HEK293 (cell line): Measurements from ENCODE around the gene CCDC40.

Experiments
- BCL11B ChIP-seq: fragments of 450-650 bp; formaldehyde crosslinking; IDR thresholded peaks from 2 replicates; pipeline ENCODE4 v1.5.1; 2016; ENCODE audit warnings: low read depth, missing biosample characterization, missing genetic modification characterization
- GFI1B ChIP-seq: fragments of 450-650 bp; formaldehyde crosslinking; IDR thresholded peaks from 2 replicates; pipeline ENCODE4 v1.5.1; 2016; ENCODE audit warnings: missing biosample characterization, missing genetic modification characterization
- GLI4 ChIP-seq: fragments of 450-650 bp; formaldehyde crosslinking; IDR thresholded peaks from 2 replicates; pipeline ENCODE4 v1.5.1; 2016; ENCODE audit warnings: missing biosample characterization, missing genetic modification characterization
- HOXC10 ChIP-seq: sonication (generic); formaldehyde crosslinking; IDR thresholded peaks from 2 replicates; pipeline ENCODE4 v1.8.1; 2023; ENCODE audit warnings: mild to moderate bottlenecking, missing genetic modification reagents
- KLF7 ChIP-seq: fragments of 450-650 bp; formaldehyde crosslinking; IDR thresholded peaks from 2 replicates; pipeline ENCODE4 v1.5.1; 2016; ENCODE audit warnings: missing biosample characterization, missing genetic modification characterization, borderline replicate concordance
- MZF1 ChIP-seq: fragments of 450-650 bp; formaldehyde crosslinking; IDR thresholded peaks from 2 replicates; pipeline ENCODE4 v1.5.1; 2017; ENCODE audit warnings: missing biosample characterization, missing genetic modification characterization, borderline replicate concordance
- RBAK ChIP-seq: fragments of 450-650 bp; formaldehyde crosslinking; IDR thresholded peaks from 2 replicates; pipeline ENCODE4 v1.5.1; 2016; ENCODE audit warnings: missing biosample characterization, missing genetic modification characterization
- REPIN1 ChIP-seq: fragments of 450-650 bp; formaldehyde crosslinking; IDR thresholded peaks from 2 replicates; pipeline ENCODE4 v1.5.1; 2017; ENCODE audit warnings: missing biosample characterization, missing genetic modification characterization, low read depth
- WT1 ChIP-seq: fragments of 450-650 bp; formaldehyde crosslinking; IDR thresholded peaks from 2 replicates; pipeline ENCODE4 v1.5.1; 2016; ENCODE audit warnings: missing biosample characterization, missing genetic modification characterization
- ZBTB1 ChIP-seq: fragments of 450-650 bp; formaldehyde crosslinking; IDR thresholded peaks from 2 replicates; pipeline ENCODE4 v1.5.1; 2016; ENCODE audit warnings: missing biosample characterization, missing genetic modification characterization
- ZBTB8A ChIP-seq: fragments of 450-650 bp; formaldehyde crosslinking; IDR thresholded peaks from 2 replicates; pipeline ENCODE4 v1.5.1; 2016; ENCODE audit warnings: missing biosample characterization, missing genetic modification characterization
- ZNF132 ChIP-seq: fragments of 450-650 bp; formaldehyde crosslinking; IDR thresholded peaks from 2 replicates; pipeline ENCODE4 v1.5.1; 2017; ENCODE audit warnings: missing biosample characterization, missing genetic modification characterization, borderline replicate concordance
- ZNF140 ChIP-seq: fragments of 450-650 bp; formaldehyde crosslinking; IDR thresholded peaks from 2 replicates; pipeline ENCODE4 v1.5.1; 2016; ENCODE audit warnings: missing biosample characterization, missing genetic modification characterization
- ZNF155 ChIP-seq: fragments of 450-650 bp; formaldehyde crosslinking; IDR thresholded peaks from 2 replicates; pipeline ENCODE4 v1.5.1; 2016; ENCODE audit warnings: missing biosample characterization, missing genetic modification characterization
- ZNF211 ChIP-seq: fragments of 450-650 bp; formaldehyde crosslinking; IDR thresholded peaks from 2 replicates; pipeline ENCODE4 v1.5.1; 2016; ENCODE audit warnings: low read depth, missing biosample characterization, missing genetic modification characterization
- ZNF23 ChIP-seq: fragments of 450-650 bp; formaldehyde crosslinking; IDR thresholded peaks from 2 replicates; pipeline ENCODE4 v1.5.1; 2016; ENCODE audit warnings: missing biosample characterization, missing genetic modification characterization, borderline replicate concordance
- ZNF239 ChIP-seq: fragments of 450-650 bp; formaldehyde crosslinking; IDR thresholded peaks from 2 replicates; pipeline ENCODE4 v1.5.1; 2016; ENCODE audit warnings: missing biosample characterization, missing genetic modification characterization
- ZNF324 ChIP-seq: fragments of 450-650 bp; formaldehyde crosslinking; IDR thresholded peaks from 2 replicates; pipeline ENCODE4 v1.5.1; 2016; ENCODE audit warnings: missing biosample characterization, missing genetic modification characterization
- ZNF366 ChIP-seq: fragments of 450-650 bp; formaldehyde crosslinking; conservative IDR thresholded peaks from 2 replicates; pipeline ENCODE4 v1.5.1; 2016; ENCODE audit warnings: missing biosample characterization, missing genetic modification characterization
- ZNF394 ChIP-seq: fragments of 450-650 bp; formaldehyde crosslinking; IDR thresholded peaks from 2 replicates; pipeline ENCODE4 v1.5.1; 2016; ENCODE audit warnings: missing biosample characterization, missing genetic modification characterization, mild to moderate bottlenecking, moderate library complexity, borderline replicate concordance
- ZNF548 ChIP-seq: fragments of 450-650 bp; formaldehyde crosslinking; IDR thresholded peaks from 2 replicates; pipeline ENCODE4 v1.5.1; 2016; ENCODE audit warnings: missing biosample characterization, missing genetic modification characterization
- ZNF555 ChIP-seq: fragments of 450-650 bp; formaldehyde crosslinking; conservative IDR thresholded peaks from 2 replicates; pipeline ENCODE4 v1.5.1; 2017; ENCODE audit warnings: missing biosample characterization, mild to moderate bottlenecking, missing genetic modification characterization, inconsistent platforms
- ZNF610 ChIP-seq: fragments of 450-650 bp; formaldehyde crosslinking; IDR thresholded peaks from 2 replicates; pipeline ENCODE4 v1.5.1; 2016; ENCODE audit warnings: missing biosample characterization, missing genetic modification characterization, borderline replicate concordance
- ZNF624 ChIP-seq: fragments of 450-650 bp; formaldehyde crosslinking; IDR thresholded peaks from 2 replicates; pipeline ENCODE4 v1.5.1; 2017; ENCODE audit warnings: missing biosample characterization, missing genetic modification characterization
- ZNF626 ChIP-seq: fragments of 450-650 bp; sonication (Bioruptor Pico); formaldehyde crosslinking; IDR thresholded peaks from 2 replicates; pipeline ENCODE4 v1.5.1; 2018; ENCODE audit warnings: missing biosample characterization, missing genetic modification characterization, inconsistent platforms
- ZNF660 ChIP-seq: fragments of 450-650 bp; IDR thresholded peaks from 2 replicates; pipeline ENCODE4 v1.5.1; 2018; ENCODE audit warnings: missing biosample characterization, mild to moderate bottlenecking, missing genetic modification characterization
- ZNF837 ChIP-seq: fragments of 450-650 bp; formaldehyde crosslinking; IDR thresholded peaks from 2 replicates; pipeline ENCODE4 v1.5.1; 2016; ENCODE audit warnings: missing biosample characterization, missing genetic modification characterization
- TF ChIP-seq, protein P1 (sequence below): fragments of 450-650 bp; formaldehyde crosslinking; IDR thresholded peaks from 2 replicates; pipeline ENCODE4 v1.5.1; 2016; ENCODE audit warnings: missing biosample characterization, missing genetic modification characterization
- TF ChIP-seq, protein P2 (sequence below): IDR thresholded peaks from 2 replicates; pipeline ENCODE4 v1.6.1; 2011; ENCODE audit warnings: mild to moderate bottlenecking, low read depth, low read length, borderline replicate concordance
- TF ChIP-seq, protein P3 (sequence below): sonication (generic); formaldehyde crosslinking; IDR thresholded peaks from 2 replicates; pipeline ENCODE4 v1.8.1; 2022; ENCODE audit warnings: mild to moderate bottlenecking, moderate library complexity, missing genetic modification reagents
- TF ChIP-seq, protein P4 (sequence below): fragments of 450-650 bp; formaldehyde crosslinking; IDR thresholded peaks from 2 replicates; pipeline ENCODE4 v1.5.1; 2017; ENCODE audit warnings: missing biosample characterization, missing genetic modification characterization

Gene CCDC40

DNA sequence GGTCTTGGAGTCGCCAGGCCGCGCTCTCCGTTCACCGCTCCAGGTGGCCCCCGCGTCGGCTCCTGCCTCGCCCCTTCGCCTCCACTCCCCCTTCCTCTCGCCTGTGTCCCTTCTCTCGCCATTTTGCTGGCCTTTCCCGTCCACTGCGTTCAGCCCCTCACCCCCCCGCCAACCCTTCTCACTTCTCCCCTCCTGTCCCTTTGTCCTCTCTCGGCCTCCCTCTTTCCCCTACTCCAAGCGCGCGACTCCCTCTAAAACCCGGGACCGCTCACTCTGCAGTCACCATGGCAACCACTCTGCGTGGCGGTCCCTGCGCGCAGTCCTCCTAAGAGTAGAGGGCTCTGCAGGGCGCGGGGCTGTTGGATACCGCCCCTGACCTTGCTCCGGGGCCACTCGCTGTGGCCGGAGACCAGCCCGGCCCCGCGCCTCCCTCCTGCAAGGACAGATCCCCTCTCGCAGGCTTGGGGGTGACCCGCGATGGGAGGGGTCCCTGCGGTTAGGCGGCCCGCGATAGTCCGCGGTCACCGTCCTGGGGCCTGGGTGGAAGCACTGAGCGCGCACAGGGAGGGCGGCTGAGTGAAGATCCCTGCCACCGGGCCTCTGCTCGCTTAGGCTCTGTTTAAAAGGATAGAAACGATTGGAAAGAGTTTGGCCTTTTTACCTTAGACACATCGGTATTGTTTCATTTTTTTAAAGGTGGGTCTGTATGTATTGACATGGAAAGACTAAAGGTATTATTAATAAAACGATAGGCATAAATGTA lies 454 bp downstream of the CCDC40 start (continued):
- TF ChIP-seq, protein P1, sequence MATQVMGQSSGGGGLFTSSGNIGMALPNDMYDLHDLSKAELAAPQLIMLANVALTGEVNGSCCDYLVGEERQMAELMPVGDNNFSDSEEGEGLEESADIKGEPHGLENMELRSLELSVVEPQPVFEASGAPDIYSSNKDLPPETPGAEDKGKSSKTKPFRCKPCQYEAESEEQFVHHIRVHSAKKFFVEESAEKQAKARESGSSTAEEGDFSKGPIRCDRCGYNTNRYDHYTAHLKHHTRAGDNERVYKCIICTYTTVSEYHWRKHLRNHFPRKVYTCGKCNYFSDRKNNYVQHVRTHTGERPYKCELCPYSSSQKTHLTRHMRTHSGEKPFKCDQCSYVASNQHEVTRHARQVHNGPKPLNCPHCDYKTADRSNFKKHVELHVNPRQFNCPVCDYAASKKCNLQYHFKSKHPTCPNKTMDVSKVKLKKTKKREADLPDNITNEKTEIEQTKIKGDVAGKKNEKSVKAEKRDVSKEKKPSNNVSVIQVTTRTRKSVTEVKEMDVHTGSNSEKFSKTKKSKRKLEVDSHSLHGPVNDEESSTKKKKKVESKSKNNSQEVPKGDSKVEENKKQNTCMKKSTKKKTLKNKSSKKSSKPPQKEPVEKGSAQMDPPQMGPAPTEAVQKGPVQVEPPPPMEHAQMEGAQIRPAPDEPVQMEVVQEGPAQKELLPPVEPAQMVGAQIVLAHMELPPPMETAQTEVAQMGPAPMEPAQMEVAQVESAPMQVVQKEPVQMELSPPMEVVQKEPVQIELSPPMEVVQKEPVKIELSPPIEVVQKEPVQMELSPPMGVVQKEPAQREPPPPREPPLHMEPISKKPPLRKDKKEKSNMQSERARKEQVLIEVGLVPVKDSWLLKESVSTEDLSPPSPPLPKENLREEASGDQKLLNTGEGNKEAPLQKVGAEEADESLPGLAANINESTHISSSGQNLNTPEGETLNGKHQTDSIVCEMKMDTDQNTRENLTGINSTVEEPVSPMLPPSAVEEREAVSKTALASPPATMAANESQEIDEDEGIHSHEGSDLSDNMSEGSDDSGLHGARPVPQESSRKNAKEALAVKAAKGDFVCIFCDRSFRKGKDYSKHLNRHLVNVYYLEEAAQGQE (tag by site-specific recombination) = peak; percentile 32; the same call in 1 of the 2 replicates
- no peak for TF ChIP-seq ZNF660 (tag by site-specific recombination)
- TF ChIP-seq WT1 (tag by site-specific recombination) = peak; percentile 28; the same call in 1 of the 2 replicates
- TF ChIP-seq ZNF555 (tag by site-specific recombination) = no peak
- TF ChIP-seq ZNF366 = peak; percentile 67
- no peak for TF ChIP-seq BCL11B
- TF ChIP-seq ZNF239 = no peak
- TF ChIP-seq, protein P2, sequence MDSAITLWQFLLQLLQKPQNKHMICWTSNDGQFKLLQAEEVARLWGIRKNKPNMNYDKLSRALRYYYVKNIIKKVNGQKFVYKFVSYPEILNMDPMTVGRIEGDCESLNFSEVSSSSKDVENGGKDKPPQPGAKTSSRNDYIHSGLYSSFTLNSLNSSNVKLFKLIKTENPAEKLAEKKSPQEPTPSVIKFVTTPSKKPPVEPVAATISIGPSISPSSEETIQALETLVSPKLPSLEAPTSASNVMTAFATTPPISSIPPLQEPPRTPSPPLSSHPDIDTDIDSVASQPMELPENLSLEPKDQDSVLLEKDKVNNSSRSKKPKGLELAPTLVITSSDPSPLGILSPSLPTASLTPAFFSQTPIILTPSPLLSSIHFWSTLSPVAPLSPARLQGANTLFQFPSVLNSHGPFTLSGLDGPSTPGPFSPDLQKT = no peak
- TF ChIP-seq, protein P3, sequence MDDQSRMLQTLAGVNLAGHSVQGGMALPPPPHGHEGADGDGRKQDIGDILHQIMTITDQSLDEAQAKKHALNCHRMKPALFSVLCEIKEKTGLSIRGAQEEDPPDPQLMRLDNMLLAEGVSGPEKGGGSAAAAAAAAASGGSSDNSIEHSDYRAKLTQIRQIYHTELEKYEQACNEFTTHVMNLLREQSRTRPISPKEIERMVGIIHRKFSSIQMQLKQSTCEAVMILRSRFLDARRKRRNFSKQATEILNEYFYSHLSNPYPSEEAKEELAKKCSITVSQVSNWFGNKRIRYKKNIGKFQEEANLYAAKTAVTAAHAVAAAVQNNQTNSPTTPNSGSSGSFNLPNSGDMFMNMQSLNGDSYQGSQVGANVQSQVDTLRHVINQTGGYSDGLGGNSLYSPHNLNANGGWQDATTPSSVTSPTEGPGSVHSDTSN (CRISPR knock-in tag) = no peak
- no peak for TF ChIP-seq REPIN1
- no peak for TF ChIP-seq ZBTB1 (tag by site-specific recombination)
- TF ChIP-seq ZNF624 (tag by site-specific recombination) = no peak
- TF ChIP-seq ZNF140 = no peak
- TF ChIP-seq, protein P4, sequence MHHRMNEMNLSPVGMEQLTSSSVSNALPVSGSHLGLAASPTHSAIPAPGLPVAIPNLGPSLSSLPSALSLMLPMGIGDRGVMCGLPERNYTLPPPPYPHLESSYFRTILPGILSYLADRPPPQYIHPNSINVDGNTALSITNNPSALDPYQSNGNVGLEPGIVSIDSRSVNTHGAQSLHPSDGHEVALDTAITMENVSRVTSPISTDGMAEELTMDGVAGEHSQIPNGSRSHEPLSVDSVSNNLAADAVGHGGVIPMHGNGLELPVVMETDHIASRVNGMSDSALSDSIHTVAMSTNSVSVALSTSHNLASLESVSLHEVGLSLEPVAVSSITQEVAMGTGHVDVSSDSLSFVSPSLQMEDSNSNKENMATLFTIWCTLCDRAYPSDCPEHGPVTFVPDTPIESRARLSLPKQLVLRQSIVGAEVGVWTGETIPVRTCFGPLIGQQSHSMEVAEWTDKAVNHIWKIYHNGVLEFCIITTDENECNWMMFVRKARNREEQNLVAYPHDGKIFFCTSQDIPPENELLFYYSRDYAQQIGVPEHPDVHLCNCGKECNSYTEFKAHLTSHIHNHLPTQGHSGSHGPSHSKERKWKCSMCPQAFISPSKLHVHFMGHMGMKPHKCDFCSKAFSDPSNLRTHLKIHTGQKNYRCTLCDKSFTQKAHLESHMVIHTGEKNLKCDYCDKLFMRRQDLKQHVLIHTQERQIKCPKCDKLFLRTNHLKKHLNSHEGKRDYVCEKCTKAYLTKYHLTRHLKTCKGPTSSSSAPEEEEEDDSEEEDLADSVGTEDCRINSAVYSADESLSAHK (tag by site-specific recombination) = peak; percentile 45; the same call in 1 of the 2 replicates
- TF ChIP-seq ZNF626 (tag by site-specific recombination) = no peak
- TF ChIP-seq ZBTB8A (tag by site-specific recombination) = peak; percentile 12
- no peak for TF ChIP-seq GLI4 (tag by site-specific recombination)
- TF ChIP-seq ZNF324 = 0 out of 2 replicates have a peak, but pooled peaks have one; percentile 50
- no peak for TF ChIP-seq ZNF548 (tag by site-specific recombination)
- no peak for TF ChIP-seq GFI1B
- no peak for TF ChIP-seq ZNF394 (tag by site-specific recombination)
- no peak for TF ChIP-seq MZF1 (tag by site-specific recombination)
- no peak for TF ChIP-seq ZNF211 (tag by site-specific recombination)
- no peak for TF ChIP-seq HOXC10 (CRISPR knock-in tag)
- no peak for TF ChIP-seq ZNF837 (tag by site-specific recombination)
- no peak for TF ChIP-seq ZNF23 (tag by site-specific recombination)
- no peak; the same call in 1 of the 2 replicates for TF ChIP-seq ZNF610 (tag by site-specific recombination)
- TF ChIP-seq ZNF155 (tag by site-specific recombination) = no peak
- TF ChIP-seq KLF7 (tag by site-specific recombination) = no peak
- TF ChIP-seq RBAK (tag by site-specific recombination) = no peak
- TF ChIP-seq ZNF132 (tag by site-specific recombination) = no peak
